Measurements from ENCODE around the gene BPIFB1. TPM values are rescaled to one million over a fixed set of nuclear protein-coding genes. Genes with fewer than 3 reads are reported as not detected.

BPIFB1 gene
- polyA plus RNA-seq, 1 donor (not counting 4 experiments of a cell fraction or from before 2014, with no cell fraction given) = not detected

GRCh38 chr20:33339515-33340058 lies 56.6 kb downstream of the BPIFB1 start:
- dilution Hi-C loops (cut with MboI; ENCODE audit: extremely low pct_ligation_motif_present, low sequenced_read_pairs) = no loop called here
- H3K27me3 ChIP-seq (ENCODE audit: control insufficient read depth, extremely low read depth, insufficient read depth, low read length) = peaks cover 3% of the 10 kb centered on the region
- DNase-seq (ENCODE audit: low read depth, low spot score) (no peak), FAIRE-seq (no peak)
- no peaks in the 10 kb centered on the region for H4K20me1 ChIP-seq (ENCODE audit: control insufficient read depth, extremely low read depth, insufficient read depth, low read length)
- H3K9ac ChIP-seq (ENCODE audit: control insufficient read depth, extremely low read depth, insufficient read depth, low read length) = no peak overlapping the region
- H3K36me3 ChIP-seq (ENCODE audit: control insufficient read depth in 2 of 2, extremely low read depth in 1 of 2, insufficient read depth in 2 of 2, low read length in 2 of 2) = no peaks in the 10 kb centered on the region
- no peak overlapping the region for H3K4me3 ChIP-seq (ENCODE audit: control insufficient read depth in 2 of 3, extremely low read depth in 1 of 3, insufficient read depth in 2 of 3, low read depth in 1 of 3, low read length in 3 of 3)
- no peaks in the 10 kb centered on the region for H3K9me1 ChIP-seq (ENCODE audit: control insufficient read depth, extremely low read depth, insufficient read depth, low read length)
- no peak overlapping the region for H2AFZ ChIP-seq (ENCODE audit: control insufficient read depth, low read length)
- no peak for TF ChIP-seq CTCF (optimal IDR thresholded peaks at IDR 0.05 in 1 of 3, IDR thresholded peaks at IDR 0.05 in 1 of 3, conservative IDR thresholded peaks at IDR 0.05 in 1 of 3; ENCODE audit: extremely low read depth in 1 of 3, insufficient read depth in 2 of 3, low read length in 3 of 3)
- no peak for TF ChIP-seq EZH2 (IDR thresholded peaks at IDR 0.05; ENCODE audit: low read length)
- H3K27ac ChIP-seq (ENCODE audit: control insufficient read depth, insufficient read depth, low read length) = no peak overlapping the region
- no peaks in the 10 kb centered on the region for H3K9me3 ChIP-seq (ENCODE audit: control insufficient read depth, low read depth, low read length)
- H3K4me2 ChIP-seq (ENCODE audit: control insufficient read depth, extremely low read depth, insufficient read depth, low read depth, low read length) = no peak overlapping the region
- no peaks in the 10 kb centered on the region for H3K79me2 ChIP-seq (ENCODE audit: control insufficient read depth, insufficient read depth, low read length)
- H3K4me1 ChIP-seq (ENCODE audit: control insufficient read depth, extremely low read depth, insufficient read depth, low read length) = no peaks in the 10 kb centered on the region

GRCh38 chr20:33343521-33343920 lies 60.5 kb downstream of the BPIFB1 start:
- DNase-seq (ENCODE audit: low read depth, low spot score) (no peak), FAIRE-seq (no peak)
- Histone ChIP-seq H3K4me3 (ENCODE audit: control insufficient read depth in 2 of 3, extremely low read depth in 1 of 3, insufficient read depth in 2 of 3, low read depth in 1 of 3, low read length in 3 of 3) (no peak overlapping the region), H4K20me1 (ENCODE audit: control insufficient read depth, extremely low read depth, insufficient read depth, low read length) (no peaks in the 10 kb centered on the region), H3K27ac (ENCODE audit: control insufficient read depth, insufficient read depth, low read length) (no peak overlapping the region), H3K4me2 (ENCODE audit: control insufficient read depth, extremely low read depth, insufficient read depth, low read depth, low read length) (no peak overlapping the region), H3K9me3 (ENCODE audit: control insufficient read depth, low read depth, low read length) (no peaks in the 10 kb centered on the region), H3K9ac (ENCODE audit: control insufficient read depth, extremely low read depth, insufficient read depth, low read length) (no peak overlapping the region), H2AFZ (ENCODE audit: control insufficient read depth, low read length) (no peak overlapping the region), H3K27me3 (ENCODE audit: control insufficient read depth, extremely low read depth, insufficient read depth, low read length) (no peaks in the 10 kb centered on the region), H3K9me1 (ENCODE audit: control insufficient read depth, extremely low read depth, insufficient read depth, low read length) (no peaks in the 10 kb centered on the region), H3K4me1 (ENCODE audit: control insufficient read depth, extremely low read depth, insufficient read depth, low read length) (no peaks in the 10 kb centered on the region), H3K36me3 (ENCODE audit: control insufficient read depth in 2 of 2, extremely low read depth in 1 of 2, insufficient read depth in 2 of 2, low read length in 2 of 2) (no peaks in the 10 kb centered on the region), H3K79me2 (ENCODE audit: control insufficient read depth, insufficient read depth, low read length) (no peaks in the 10 kb centered on the region)
- TF ChIP-seq EZH2 (IDR thresholded peaks at IDR 0.05; ENCODE audit: low read length) (no peak), CTCF (optimal IDR thresholded peaks at IDR 0.05 in 1 of 3, IDR thresholded peaks at IDR 0.05 in 1 of 3, conservative IDR thresholded peaks at IDR 0.05 in 1 of 3; ENCODE audit: extremely low read depth in 1 of 3, insufficient read depth in 2 of 3, low read length in 3 of 3) (no peak)
- dilution Hi-C loops (cut with MboI; ENCODE audit: extremely low pct_ligation_motif_present, low sequenced_read_pairs) = no loop called here
